HepG2 (cell line): ENCODE measurements around the gene MSL3B.

Experiments used
- JUNB ChIP-seq: sonication (generic); formaldehyde crosslinking; IDR thresholded peaks from 2 replicates; pipeline ENCODE4 v1.8.0; 2022; ENCODE audit warnings: missing genetic modification reagents, mild to moderate bottlenecking, borderline replicate concordance
- SIN3A ChIP-seq: IDR thresholded peaks from 2 replicates; pipeline ENCODE4 v1.6.1; 2011; ENCODE audit warnings: low read depth, mild to moderate bottlenecking, control low read depth, low read length, borderline replicate concordance
- TAF1 ChIP-seq: sonication (generic); formaldehyde crosslinking; IDR thresholded peaks from 2 replicates; pipeline ENCODE4 v1.4.0; 2020; ENCODE audit warnings: missing genetic modification reagents
- U2AF1 ChIP-seq: fragments of 200-400 bp; formaldehyde crosslinking; optimal IDR thresholded peaks from 2 replicates; pipeline ENCODE3; 2017; ENCODE audit warnings: mild to moderate bottlenecking, low read depth, low read length
- ZNF44 ChIP-seq: sonication (generic); formaldehyde crosslinking; IDR thresholded peaks from 2 replicates; pipeline ENCODE4 v1.5.1; 2020; ENCODE audit warnings: mild to moderate bottlenecking, missing genetic modification reagents
- TF ChIP-seq, protein P1 (sequence below): IDR thresholded peaks from 2 replicates; pipeline ENCODE4 v1.6.1; 2012; ENCODE audit warnings: low read length, improper control_type of control experiment
- TF ChIP-seq, protein P2 (sequence below): sonication (generic); formaldehyde crosslinking; IDR thresholded peaks from 2 replicates; pipeline ENCODE4 v1.5.0; 2020; ENCODE audit warnings: mild to moderate bottlenecking, missing genetic modification reagents, moderate library complexity
- TF ChIP-seq, protein P3 (sequence below): IDR thresholded peaks from 2 replicates; pipeline ENCODE4 v1.6.1; 2016; ENCODE audit warnings: missing compliant biosample characterization, missing genetic modification reagents, borderline replicate concordance
- TF ChIP-seq, protein P4 (sequence below): sonication (generic); formaldehyde crosslinking; IDR thresholded peaks from 2 replicates; pipeline ENCODE4 v1.8.1; 2022; ENCODE audit warnings: mild to moderate bottlenecking, missing genetic modification reagents
- TF ChIP-seq, protein P5 (sequence below): sonication (generic); formaldehyde crosslinking; conservative IDR thresholded peaks from 2 replicates; pipeline ENCODE4 v1.5.0; 2020; ENCODE audit warnings: missing genetic modification reagents

DNA sequence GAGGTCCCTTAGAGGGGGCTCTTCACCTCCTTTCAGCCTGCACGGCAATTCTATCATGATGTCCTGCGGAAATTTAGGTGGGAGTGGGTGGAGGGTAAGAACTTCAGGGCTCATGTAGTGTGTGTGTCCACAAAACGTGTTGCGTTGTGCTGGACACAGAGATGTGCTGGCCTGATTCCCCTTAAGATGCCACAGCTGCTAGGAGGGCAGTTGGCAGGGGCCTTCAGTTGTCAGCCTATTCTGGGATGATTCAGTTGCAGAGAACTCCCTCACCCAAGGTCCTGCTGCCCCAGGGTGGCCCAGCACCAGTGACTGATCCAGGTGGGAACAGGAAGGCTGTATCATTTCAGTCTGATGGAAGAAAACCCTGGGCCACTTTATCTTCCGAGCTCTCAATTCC lies 12.8 kb downstream of the MSL3B start:
- TF ChIP-seq, protein P1, sequence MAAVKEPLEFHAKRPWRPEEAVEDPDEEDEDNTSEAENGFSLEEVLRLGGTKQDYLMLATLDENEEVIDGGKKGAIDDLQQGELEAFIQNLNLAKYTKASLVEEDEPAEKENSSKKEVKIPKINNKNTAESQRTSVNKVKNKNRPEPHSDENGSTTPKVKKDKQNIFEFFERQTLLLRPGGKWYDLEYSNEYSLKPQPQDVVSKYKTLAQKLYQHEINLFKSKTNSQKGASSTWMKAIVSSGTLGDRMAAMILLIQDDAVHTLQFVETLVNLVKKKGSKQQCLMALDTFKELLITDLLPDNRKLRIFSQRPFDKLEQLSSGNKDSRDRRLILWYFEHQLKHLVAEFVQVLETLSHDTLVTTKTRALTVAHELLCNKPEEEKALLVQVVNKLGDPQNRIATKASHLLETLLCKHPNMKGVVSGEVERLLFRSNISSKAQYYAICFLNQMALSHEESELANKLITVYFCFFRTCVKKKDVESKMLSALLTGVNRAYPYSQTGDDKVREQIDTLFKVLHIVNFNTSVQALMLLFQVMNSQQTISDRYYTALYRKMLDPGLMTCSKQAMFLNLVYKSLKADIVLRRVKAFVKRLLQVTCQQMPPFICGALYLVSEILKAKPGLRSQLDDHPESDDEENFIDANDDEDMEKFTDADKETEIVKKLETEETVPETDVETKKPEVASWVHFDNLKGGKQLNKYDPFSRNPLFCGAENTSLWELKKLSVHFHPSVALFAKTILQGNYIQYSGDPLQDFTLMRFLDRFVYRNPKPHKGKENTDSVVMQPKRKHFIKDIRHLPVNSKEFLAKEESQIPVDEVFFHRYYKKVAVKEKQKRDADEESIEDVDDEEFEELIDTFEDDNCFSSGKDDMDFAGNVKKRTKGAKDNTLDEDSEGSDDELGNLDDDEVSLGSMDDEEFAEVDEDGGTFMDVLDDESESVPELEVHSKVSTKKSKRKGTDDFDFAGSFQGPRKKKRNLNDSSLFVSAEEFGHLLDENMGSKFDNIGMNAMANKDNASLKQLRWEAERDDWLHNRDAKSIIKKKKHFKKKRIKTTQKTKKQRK = no peak
- TF ChIP-seq U2AF1 (no peak), SIN3A (no peak), ZNF44 (CRISPR knock-in tag) (no peak), JUNB (CRISPR knock-in tag) (no peak), TAF1 (CRISPR knock-in tag) (no peak)
- TF ChIP-seq, protein P2, sequence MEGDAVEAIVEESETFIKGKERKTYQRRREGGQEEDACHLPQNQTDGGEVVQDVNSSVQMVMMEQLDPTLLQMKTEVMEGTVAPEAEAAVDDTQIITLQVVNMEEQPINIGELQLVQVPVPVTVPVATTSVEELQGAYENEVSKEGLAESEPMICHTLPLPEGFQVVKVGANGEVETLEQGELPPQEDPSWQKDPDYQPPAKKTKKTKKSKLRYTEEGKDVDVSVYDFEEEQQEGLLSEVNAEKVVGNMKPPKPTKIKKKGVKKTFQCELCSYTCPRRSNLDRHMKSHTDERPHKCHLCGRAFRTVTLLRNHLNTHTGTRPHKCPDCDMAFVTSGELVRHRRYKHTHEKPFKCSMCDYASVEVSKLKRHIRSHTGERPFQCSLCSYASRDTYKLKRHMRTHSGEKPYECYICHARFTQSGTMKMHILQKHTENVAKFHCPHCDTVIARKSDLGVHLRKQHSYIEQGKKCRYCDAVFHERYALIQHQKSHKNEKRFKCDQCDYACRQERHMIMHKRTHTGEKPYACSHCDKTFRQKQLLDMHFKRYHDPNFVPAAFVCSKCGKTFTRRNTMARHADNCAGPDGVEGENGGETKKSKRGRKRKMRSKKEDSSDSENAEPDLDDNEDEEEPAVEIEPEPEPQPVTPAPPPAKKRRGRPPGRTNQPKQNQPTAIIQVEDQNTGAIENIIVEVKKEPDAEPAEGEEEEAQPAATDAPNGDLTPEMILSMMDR (CRISPR knock-in tag) = no peak
- TF ChIP-seq, protein P3, sequence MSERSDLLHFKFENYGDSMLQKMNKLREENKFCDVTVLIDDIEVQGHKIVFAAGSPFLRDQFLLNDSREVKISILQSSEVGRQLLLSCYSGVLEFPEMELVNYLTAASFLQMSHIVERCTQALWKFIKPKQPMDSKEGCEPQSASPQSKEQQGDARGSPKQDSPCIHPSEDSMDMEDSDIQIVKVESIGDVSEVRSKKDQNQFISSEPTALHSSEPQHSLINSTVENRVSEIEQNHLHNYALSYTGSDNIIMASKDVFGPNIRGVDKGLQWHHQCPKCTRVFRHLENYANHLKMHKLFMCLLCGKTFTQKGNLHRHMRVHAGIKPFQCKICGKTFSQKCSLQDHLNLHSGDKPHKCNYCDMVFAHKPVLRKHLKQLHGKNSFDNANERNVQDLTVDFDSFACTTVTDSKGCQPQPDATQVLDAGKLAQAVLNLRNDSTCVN (CRISPR knock-in tag) = no peak
- TF ChIP-seq, protein P4, sequence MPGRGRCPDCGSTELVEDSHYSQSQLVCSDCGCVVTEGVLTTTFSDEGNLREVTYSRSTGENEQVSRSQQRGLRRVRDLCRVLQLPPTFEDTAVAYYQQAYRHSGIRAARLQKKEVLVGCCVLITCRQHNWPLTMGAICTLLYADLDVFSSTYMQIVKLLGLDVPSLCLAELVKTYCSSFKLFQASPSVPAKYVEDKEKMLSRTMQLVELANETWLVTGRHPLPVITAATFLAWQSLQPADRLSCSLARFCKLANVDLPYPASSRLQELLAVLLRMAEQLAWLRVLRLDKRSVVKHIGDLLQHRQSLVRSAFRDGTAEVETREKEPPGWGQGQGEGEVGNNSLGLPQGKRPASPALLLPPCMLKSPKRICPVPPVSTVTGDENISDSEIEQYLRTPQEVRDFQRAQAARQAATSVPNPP = no peak
- TF ChIP-seq, protein P5, sequence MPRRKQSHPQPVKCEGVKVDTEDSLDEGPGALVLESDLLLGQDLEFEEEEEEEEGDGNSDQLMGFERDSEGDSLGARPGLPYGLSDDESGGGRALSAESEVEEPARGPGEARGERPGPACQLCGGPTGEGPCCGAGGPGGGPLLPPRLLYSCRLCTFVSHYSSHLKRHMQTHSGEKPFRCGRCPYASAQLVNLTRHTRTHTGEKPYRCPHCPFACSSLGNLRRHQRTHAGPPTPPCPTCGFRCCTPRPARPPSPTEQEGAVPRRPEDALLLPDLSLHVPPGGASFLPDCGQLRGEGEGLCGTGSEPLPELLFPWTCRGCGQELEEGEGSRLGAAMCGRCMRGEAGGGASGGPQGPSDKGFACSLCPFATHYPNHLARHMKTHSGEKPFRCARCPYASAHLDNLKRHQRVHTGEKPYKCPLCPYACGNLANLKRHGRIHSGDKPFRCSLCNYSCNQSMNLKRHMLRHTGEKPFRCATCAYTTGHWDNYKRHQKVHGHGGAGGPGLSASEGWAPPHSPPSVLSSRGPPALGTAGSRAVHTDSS (CRISPR knock-in tag) = no peak
